Measurements from ENCODE around the gene CCNY.

The CCNY gene

GRCh38 chr10:35600193-35600592, 263.9 kb downstream of the CCNY start:
- TF ChIP-seq REST (IDR thresholded peaks at IDR 0.05; ENCODE audit: insufficient read depth in 1 of 2, low read depth in 2 of 2, low read length in 2 of 2) = no peak
- no peak for TF ChIP-seq TAF1 (IDR thresholded peaks at IDR 0.05; ENCODE audit: borderline replicate concordance, insufficient read depth, low read length)
- TF ChIP-seq FOXP2 (optimal IDR thresholded peaks at IDR 0.05; ENCODE audit: borderline replicate concordance, extremely low read depth, extremely low read length, insufficient read depth) = no peak
- TF ChIP-seq SIN3A (IDR thresholded peaks at IDR 0.05; ENCODE audit: borderline replicate concordance, insufficient read depth, low read length) = no peak
- TF ChIP-seq POLR2AphosphoS5 (IDR thresholded peaks at IDR 0.05; ENCODE audit: low read depth, low read length) = no peak

GRCh38 chr10:35605191-35605590, 268.9 kb downstream of the CCNY start, which contains the start of gene GJD4:
TSS of gene GJD4 (plus strand) at chr10:35605341. CDS start at chr10:35605568, 227 bp downstream.
- TF ChIP-seq POLR2AphosphoS5 (IDR thresholded peaks at IDR 0.05; ENCODE audit: low read depth, low read length) (no peak), TAF1 (IDR thresholded peaks at IDR 0.05; ENCODE audit: borderline replicate concordance, insufficient read depth, low read length) (no peak), REST (IDR thresholded peaks at IDR 0.05; ENCODE audit: insufficient read depth in 1 of 2, low read depth in 2 of 2, low read length in 2 of 2) (no peak), FOXP2 (optimal IDR thresholded peaks at IDR 0.05; ENCODE audit: borderline replicate concordance, extremely low read depth, extremely low read length, insufficient read depth) (no peak), SIN3A (IDR thresholded peaks at IDR 0.05; ENCODE audit: borderline replicate concordance, insufficient read depth, low read length) (no peak)

- TF ChIP-seq POLR2AphosphoS5 (IDR thresholded peaks at IDR 0.05; ENCODE audit: low read depth, low read length) (no peak), TAF1 (IDR thresholded peaks at IDR 0.05; ENCODE audit: borderline replicate concordance, insufficient read depth, low read length) (no peak), FOXP2 (optimal IDR thresholded peaks at IDR 0.05; ENCODE audit: borderline replicate concordance, extremely low read depth, extremely low read length, insufficient read depth) (no peak), SIN3A (IDR thresholded peaks at IDR 0.05; ENCODE audit: borderline replicate concordance, insufficient read depth, low read length) (no peak), REST (IDR thresholded peaks at IDR 0.05; ENCODE audit: insufficient read depth in 1 of 2, low read depth in 2 of 2, low read length in 2 of 2) (no peak)
Measured at GRCh38 chr10:35606430-35606829, 270.1 kb downstream of the CCNY start.

- no peak for TF ChIP-seq FOXP2 (optimal IDR thresholded peaks at IDR 0.05; ENCODE audit: borderline replicate concordance, extremely low read depth, extremely low read length, insufficient read depth)
- TF ChIP-seq SIN3A (IDR thresholded peaks at IDR 0.05; ENCODE audit: borderline replicate concordance, insufficient read depth, low read length) = no peak
- no peak for TF ChIP-seq REST (IDR thresholded peaks at IDR 0.05; ENCODE audit: insufficient read depth in 1 of 2, low read depth in 2 of 2, low read length in 2 of 2)
- no peak for TF ChIP-seq POLR2AphosphoS5 (IDR thresholded peaks at IDR 0.05; ENCODE audit: low read depth, low read length)
- TF ChIP-seq TAF1 (IDR thresholded peaks at IDR 0.05; ENCODE audit: borderline replicate concordance, insufficient read depth, low read length) = no peak
Measured at GRCh38 chr10:35607475-35608327, 271.4 kb downstream of the CCNY start.
